Mesendoderm (in vitro differentiated cells): Measurements from ENCODE around the gene HMGN1.

ENCODE experiments used
- DNase-seq: peaks from one replicate; pipeline ENCODE4 v3.0.0; 2013
- H2AK5ac ChIP-seq: 2 replicates; pipeline ENCODE4 v1.6.1; 2013; ENCODE audit warnings: low read length, inconsistent platforms
- H2BK120ac ChIP-seq: 2 replicates; pipeline ENCODE4 v1.6.1; 2013; ENCODE audit warnings: low read depth, mild to moderate bottlenecking, low read length, moderate library complexity, mixed read lengths
- H2BK15ac ChIP-seq: replicated peaks from 2 replicates; pipeline ENCODE4 v1.6.1; 2013; ENCODE audit warnings: low read depth, mild to moderate bottlenecking, moderate library complexity
- H2BK5ac ChIP-seq: 2 replicates; pipeline ENCODE4 v1.6.1; 2013; ENCODE audit warnings: low read length, inconsistent platforms
- H3K18ac ChIP-seq: 2 replicates; pipeline ENCODE4 v1.6.1; 2013; ENCODE audit warnings: mild to moderate bottlenecking, low read length, mixed read lengths
- H3K23ac ChIP-seq: one replicate; pipeline ENCODE4 v1.6.1; 2013; ENCODE audit warnings: low read length
- H3K27ac ChIP-seq: 2 replicates; pipeline ENCODE4 v1.5.1; 2013; ENCODE audit warnings: low read depth, mild to moderate bottlenecking, inconsistent platforms, low read length, moderate library complexity
- H3K27me3 ChIP-seq: 2 replicates; pipeline ENCODE4 v1.6.1; 2013; ENCODE audit warnings: low read length, control low read depth, mild to moderate bottlenecking, inconsistent platforms; ENCODE audit not compliant: insufficient read depth, poor library complexity
- H3K36me3 ChIP-seq: 2 replicates; pipeline ENCODE4 v1.6.1; 2013; ENCODE audit warnings: low read length, inconsistent platforms; ENCODE audit not compliant: control insufficient read depth, insufficient read depth
- H3K4ac ChIP-seq: one replicate; pipeline ENCODE4 v1.6.1; 2013; ENCODE audit warnings: low read depth, mild to moderate bottlenecking, low read length, moderate library complexity
- H3K4me1 ChIP-seq: 2 replicates; pipeline ENCODE4 v1.6.1; 2013; ENCODE audit warnings: low read depth, low read length, inconsistent platforms; ENCODE audit not compliant: control insufficient read depth
- H3K4me2 ChIP-seq: 2 replicates; pipeline ENCODE4 v1.6.1; 2013; ENCODE audit warnings: low read length
- H3K4me3 ChIP-seq: 2 replicates; pipeline ENCODE4 v1.5.1; 2013; ENCODE audit warnings: mild to moderate bottlenecking, low read length
- H3K56ac ChIP-seq: one replicate; pipeline ENCODE4 v1.6.1; 2013; ENCODE audit warnings: low read length
- H3K79me1 ChIP-seq: 2 replicates; pipeline ENCODE4 v1.6.1; 2013; ENCODE audit warnings: low read length, inconsistent platforms
- H3K79me2 ChIP-seq: 2 replicates; pipeline ENCODE4 v1.6.1; 2013; ENCODE audit warnings: mild to moderate bottlenecking, low read length; ENCODE audit not compliant: control insufficient read depth, insufficient read depth
- H3K9ac ChIP-seq: 2 replicates; pipeline ENCODE4 v1.6.1; 2013; ENCODE audit warnings: low read length, inconsistent platforms
- H4K5ac ChIP-seq: one replicate; pipeline ENCODE4 v1.6.1; 2013; ENCODE audit warnings: low read length
- H4K8ac ChIP-seq: one replicate; pipeline ENCODE4 v1.6.1; 2013; ENCODE audit warnings: low read depth, mild to moderate bottlenecking, control low read depth, low read length, moderate library complexity
- WGBS: extraction: QIAGEN DNeasy Blood & Tissue Kit; methylation state at CpG from one replicate; pipeline ENCODE4 v1.1.7; 2013; ENCODE audit warnings: low lambda C conversion rate, missing lambda C conversion rate; ENCODE audit not compliant: insufficient coverage; ENCODE audit errors: extremely low coverage; 5-methylcytosine and 5-hydroxymethylcytosine counted together

Gene HMGN1

DNA sequence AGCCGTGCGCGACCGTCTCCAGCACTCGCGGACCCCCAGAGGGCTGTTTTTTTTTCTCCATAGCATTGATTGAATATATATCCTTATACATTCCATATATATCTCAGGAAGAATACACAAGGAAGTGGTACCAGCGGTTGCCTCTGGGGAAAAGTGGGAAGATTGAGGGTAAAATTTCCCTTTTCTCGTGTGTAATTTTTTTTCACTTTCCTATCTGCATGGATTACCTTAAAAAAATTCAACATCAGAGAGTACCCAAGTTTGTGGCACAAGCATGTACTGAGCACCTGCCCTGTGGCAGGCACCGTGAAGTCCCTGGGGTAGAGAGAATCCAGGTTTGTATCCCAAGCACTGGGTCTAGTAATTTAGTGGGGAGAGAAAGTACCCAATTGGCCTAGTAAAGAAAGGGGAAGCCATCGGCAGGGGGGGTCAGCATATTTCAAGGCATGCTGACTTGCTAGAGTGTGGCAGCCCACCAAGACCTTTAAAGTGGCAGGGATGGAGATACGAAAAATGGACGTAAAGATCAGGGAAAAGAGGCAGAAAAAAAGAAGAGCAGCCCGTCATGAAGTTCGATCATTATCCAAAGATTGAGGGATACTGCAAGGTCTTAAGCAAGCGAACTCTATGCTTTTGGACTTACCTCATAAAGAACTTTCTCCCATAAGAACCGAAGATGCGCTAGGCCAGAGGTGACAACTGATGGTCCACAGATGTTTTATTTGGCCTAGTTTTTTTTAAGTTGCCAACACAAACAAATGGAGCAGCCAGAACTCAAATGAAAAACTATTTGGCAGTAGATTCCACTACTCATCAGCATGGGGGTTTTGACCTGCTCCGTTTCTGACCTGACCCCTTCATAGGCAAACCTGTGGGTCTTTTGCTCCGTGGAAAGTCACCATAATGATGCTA, 1.5 kb upstream of the HMGN1 start:
- no peaks in the 10 kb centered on the region for H3K27me3 ChIP-seq
- H3K4me2 ChIP-seq: peak overlapping the region; percentile 83
- H4K8ac ChIP-seq: peak overlapping the region; percentile 87
- H3K79me2 ChIP-seq: peaks cover 24% of the 10 kb centered on the region
- no peak overlapping the region for H2AK5ac ChIP-seq
- H3K27ac ChIP-seq: peak overlapping the region; percentile 91
- no peak overlapping the region for H3K23ac ChIP-seq
- peaks cover 6% of the 10 kb centered on the region for H3K4me1 ChIP-seq
- H3K4ac ChIP-seq: peak overlapping the region; percentile 44
- WGBS: no CpG with 5 or more reads among the region's 19 CpGs
- no peak for DNase-seq
- H3K56ac ChIP-seq: peak overlapping the region; percentile 93
- peak overlapping the region; percentile 8 for H3K18ac ChIP-seq
- H3K36me3 ChIP-seq: peaks cover 3% of the 10 kb centered on the region
- no peak overlapping the region for H2BK5ac ChIP-seq
- H3K9ac ChIP-seq: peak overlapping the region; percentile 93
- no peak overlapping the region for H4K5ac ChIP-seq
- no peak overlapping the region for H2BK120ac ChIP-seq
- no peak overlapping the region for H2BK15ac ChIP-seq
- peaks cover 3% of the 10 kb centered on the region for H3K79me1 ChIP-seq
- peak overlapping the region; percentile 55 for H3K4me3 ChIP-seq

DNA sequence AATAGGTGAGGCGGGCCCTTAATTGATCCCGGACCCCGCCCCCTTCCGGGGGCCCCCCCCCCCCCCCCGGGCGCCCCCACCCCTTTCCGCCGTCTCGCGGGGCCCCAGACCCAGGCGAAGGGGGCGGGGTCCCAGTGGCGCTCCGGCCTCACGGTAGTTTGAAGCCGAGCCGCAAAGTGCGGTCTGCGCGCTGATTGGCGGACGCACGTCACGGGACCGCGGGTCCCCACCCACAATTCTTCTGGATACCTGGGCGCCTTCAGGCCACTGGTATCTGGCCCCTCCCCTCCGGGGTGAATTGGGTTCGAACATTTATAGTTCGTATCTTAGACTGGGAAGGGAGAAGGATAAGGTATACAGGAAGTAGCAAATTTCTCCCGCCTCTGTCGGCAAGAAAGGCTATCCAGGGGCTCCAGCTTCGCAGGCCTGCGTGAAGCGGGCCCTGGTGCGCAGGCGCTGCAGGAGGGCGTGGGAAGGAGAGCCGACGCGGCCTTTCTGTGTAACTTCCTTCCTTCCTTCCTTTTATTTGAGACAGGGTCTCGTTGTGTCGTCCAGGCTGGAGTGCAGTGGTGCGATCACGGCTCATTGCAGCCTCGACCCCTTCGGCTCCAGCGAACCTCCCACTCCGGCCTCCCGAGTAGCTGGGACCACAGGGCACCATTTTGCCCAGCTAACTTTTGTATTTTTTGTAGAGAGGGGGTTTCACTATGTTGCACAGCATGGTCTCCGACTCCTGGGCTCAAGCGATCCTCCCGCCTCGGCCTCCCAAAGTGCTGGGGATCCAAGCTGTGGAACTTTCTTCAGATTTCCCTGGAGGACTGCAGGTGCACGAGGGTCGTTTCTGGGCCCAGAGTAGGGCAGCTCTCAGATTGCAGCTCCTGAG, 564 bp upstream of the HMGN1 start:
- H4K8ac ChIP-seq: peak overlapping the region; percentile 87
- no peaks in the 10 kb centered on the region for H3K27me3 ChIP-seq
- peak overlapping the region; percentile 83 for H3K4me2 ChIP-seq
- DNase-seq: peak; percentile 98
- H3K36me3 ChIP-seq: peaks cover 3% of the 10 kb centered on the region
- H3K23ac ChIP-seq: no peak overlapping the region
- H3K9ac ChIP-seq: peak overlapping the region; percentile 93
- H2BK120ac ChIP-seq: no peak overlapping the region
- peaks cover 28% of the 10 kb centered on the region for H3K79me2 ChIP-seq
- H2BK5ac ChIP-seq: peak overlapping the region; percentile 61
- peak overlapping the region; percentile 8 for H3K18ac ChIP-seq
- H3K4ac ChIP-seq: peak overlapping the region; percentile 44
- H2BK15ac ChIP-seq: no peak overlapping the region
- peak overlapping the region; percentile 93 for H3K56ac ChIP-seq
- H3K27ac ChIP-seq: peak overlapping the region; percentile 91
- no peak overlapping the region for H4K5ac ChIP-seq
- H3K4me3 ChIP-seq: peak overlapping the region; percentile 55
- WGBS: no CpG with 5 or more reads among the region's 56 CpGs
- no peak overlapping the region for H2AK5ac ChIP-seq
- peaks cover 3% of the 10 kb centered on the region for H3K79me1 ChIP-seq
- peaks cover 6% of the 10 kb centered on the region for H3K4me1 ChIP-seq

GRCh38 chr21:39348040-39348354, 891 bp downstream of the HMGN1 start:
- peak overlapping the region; percentile 98 for H3K56ac ChIP-seq
- H2AK5ac ChIP-seq: no peak overlapping the region
- peak overlapping the region; percentile 100 for H3K27ac ChIP-seq
- no CpG with 5 or more reads among the region's 11 CpGs for WGBS
- peaks cover 7% of the 10 kb centered on the region for H3K36me3 ChIP-seq
- H3K79me2 ChIP-seq: peaks cover 28% of the 10 kb centered on the region
- peak overlapping the region; percentile 99 for H3K9ac ChIP-seq
- H2BK15ac ChIP-seq: no peak overlapping the region
- peak overlapping the region; percentile 95 for H3K4ac ChIP-seq
- no peaks in the 10 kb centered on the region for H3K27me3 ChIP-seq
- H4K8ac ChIP-seq: no peak overlapping the region
- DNase-seq: no peak
- peaks cover 6% of the 10 kb centered on the region for H3K4me1 ChIP-seq
- H2BK5ac ChIP-seq: no peak overlapping the region
- H2BK120ac ChIP-seq: peak overlapping the region; percentile 91
- H3K23ac ChIP-seq: peak overlapping the region; percentile 85
- peaks cover 6% of the 10 kb centered on the region for H3K79me1 ChIP-seq
- H3K18ac ChIP-seq: peak overlapping the region; percentile 99
- no peak overlapping the region for H4K5ac ChIP-seq
- H3K4me2 ChIP-seq: peak overlapping the region; percentile 66
- peak overlapping the region; percentile 96 for H3K4me3 ChIP-seq

GRCh38 chr21:39347537-39347936, 1.4 kb downstream of the HMGN1 start:
- H3K4me2 ChIP-seq: peak overlapping the region; percentile 66
- H3K79me1 ChIP-seq: peaks cover 6% of the 10 kb centered on the region
- H3K79me2 ChIP-seq: peaks cover 28% of the 10 kb centered on the region
- peaks cover 7% of the 10 kb centered on the region for H3K36me3 ChIP-seq
- peak overlapping the region; percentile 99 for H3K9ac ChIP-seq
- peak overlapping the region; percentile 85 for H3K56ac ChIP-seq
- H3K18ac ChIP-seq: no peak overlapping the region
- no peak overlapping the region for H4K8ac ChIP-seq
- H2BK120ac ChIP-seq: no peak overlapping the region
- H3K4ac ChIP-seq: no peak overlapping the region
- DNase-seq: no peak
- peak overlapping the region; percentile 96 for H3K4me3 ChIP-seq
- H3K27me3 ChIP-seq: no peaks in the 10 kb centered on the region
- no peak overlapping the region for H2BK15ac ChIP-seq
- H2BK5ac ChIP-seq: no peak overlapping the region
- H3K23ac ChIP-seq: no peak overlapping the region
- no CpG with 5 or more reads among the region's 10 CpGs for WGBS
- peaks cover 6% of the 10 kb centered on the region for H3K4me1 ChIP-seq
- H4K5ac ChIP-seq: no peak overlapping the region
- no peak overlapping the region for H3K27ac ChIP-seq
- no peak overlapping the region for H2AK5ac ChIP-seq

DNA sequence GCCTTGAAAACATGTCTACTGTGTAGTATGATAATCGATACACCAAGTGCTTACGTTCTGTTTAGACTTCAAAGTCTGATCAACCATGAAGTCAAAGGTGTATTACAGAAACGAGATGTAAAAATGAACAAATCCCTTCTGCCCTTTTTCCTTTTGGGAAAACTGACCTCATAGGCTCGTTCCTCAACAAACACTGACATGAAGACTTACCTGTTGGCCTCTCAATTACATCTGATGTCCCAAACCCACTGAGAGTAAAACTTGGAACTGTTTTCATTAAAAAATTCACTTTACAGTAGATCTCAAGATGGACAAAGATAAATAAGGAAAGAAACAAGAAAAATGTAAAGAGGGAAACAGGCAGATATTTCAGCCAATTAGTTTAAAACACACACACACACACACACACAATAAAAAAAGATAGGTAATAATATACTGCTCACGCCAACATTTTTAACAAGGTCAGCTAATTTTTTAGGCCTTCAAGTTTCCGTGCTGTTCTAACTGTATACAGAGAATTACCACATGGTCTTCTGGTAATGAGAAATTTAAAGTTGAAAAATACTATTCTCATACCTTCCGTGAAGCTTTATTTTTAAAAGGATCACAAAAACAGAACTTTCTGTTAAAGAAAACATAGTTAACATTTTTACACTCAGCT, 2.1 kb downstream of the HMGN1 start:
- peaks cover 6% of the 10 kb centered on the region for H3K4me1 ChIP-seq
- H3K23ac ChIP-seq: no peak overlapping the region
- H4K8ac ChIP-seq: no peak overlapping the region
- no peak overlapping the region for H2BK5ac ChIP-seq
- no peak overlapping the region for H2AK5ac ChIP-seq
- no peak overlapping the region for H3K18ac ChIP-seq
- no peak overlapping the region for H4K5ac ChIP-seq
- H3K36me3 ChIP-seq: peaks cover 7% of the 10 kb centered on the region
- peak overlapping the region; percentile 2 for H3K4me3 ChIP-seq
- peaks cover 28% of the 10 kb centered on the region for H3K79me2 ChIP-seq
- peak overlapping the region; percentile 12 for H3K4me2 ChIP-seq
- peak overlapping the region; percentile 26 for H3K56ac ChIP-seq
- H2BK120ac ChIP-seq: no peak overlapping the region
- peak overlapping the region; percentile 52 for H3K9ac ChIP-seq
- no peak overlapping the region for H3K27ac ChIP-seq
- H2BK15ac ChIP-seq: no peak overlapping the region
- H3K79me1 ChIP-seq: peaks cover 6% of the 10 kb centered on the region
- no peak overlapping the region for H3K4ac ChIP-seq
- no CpG with 5 or more reads among the region's 7 CpGs for WGBS
- no peak for DNase-seq
- no peaks in the 10 kb centered on the region for H3K27me3 ChIP-seq
